ENCODE data around the gene PCNP. TPM values are rescaled to one million over a fixed set of nuclear protein-coding genes. Genes with fewer than 3 reads are reported as not detected.
A peak's percentile ranks its signal among the peaks of the same experiment; 100 is the strongest.

PCNP gene
- total RNA-seq, 2 donors from 2014 or later, result 192 to 214 TPM

DNA sequence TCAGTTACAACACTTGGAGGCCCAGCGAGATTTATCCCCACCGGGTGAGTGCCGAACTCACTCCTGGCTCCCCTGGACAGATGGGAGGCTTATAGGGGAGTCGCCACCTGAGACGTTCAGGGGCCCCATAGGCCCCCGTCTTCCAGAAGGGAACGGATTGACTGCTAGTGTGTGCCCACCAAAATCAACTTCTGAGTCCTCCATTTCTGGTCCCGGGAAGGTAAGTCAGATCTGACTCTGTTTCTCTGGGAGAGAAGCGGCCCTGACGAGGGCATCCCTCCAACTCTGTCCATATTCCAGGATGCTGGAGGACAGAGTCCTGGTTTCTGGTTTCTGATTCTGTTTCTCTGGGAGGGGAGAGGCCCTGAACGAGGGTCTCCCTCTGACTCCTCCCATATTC, 58.6 kb downstream of the PCNP start:
- no peaks in the 10 kb centered on the region for H3K9me3 Mint-ChIP-seq
- peak overlapping the region; percentile 64 for H3K4me3 ChIP-seq (ENCODE audit: low read length)
- 79 to 87% methylated on average over 8 to 11 of the region's 11 CpGs for WGBS, 2 experiments (ENCODE audit: insufficient coverage in 1 of 2, insufficient read length in 1 of 2)
- H3K4me3 Mint-ChIP-seq, result peak overlapping the region; percentile 53
- H3K9me3 ChIP-seq (ENCODE audit: control insufficient read depth, low read length), result no peaks in the 10 kb centered on the region
- H3K9ac ChIP-seq (ENCODE audit: extremely low read depth, low read length, poor library complexity, severe bottlenecking), result no peak overlapping the region
- H3K27me3 Mint-ChIP-seq (ENCODE audit: insufficient read depth), result no peaks in the 10 kb centered on the region
- TF ChIP-seq, protein P1, sequence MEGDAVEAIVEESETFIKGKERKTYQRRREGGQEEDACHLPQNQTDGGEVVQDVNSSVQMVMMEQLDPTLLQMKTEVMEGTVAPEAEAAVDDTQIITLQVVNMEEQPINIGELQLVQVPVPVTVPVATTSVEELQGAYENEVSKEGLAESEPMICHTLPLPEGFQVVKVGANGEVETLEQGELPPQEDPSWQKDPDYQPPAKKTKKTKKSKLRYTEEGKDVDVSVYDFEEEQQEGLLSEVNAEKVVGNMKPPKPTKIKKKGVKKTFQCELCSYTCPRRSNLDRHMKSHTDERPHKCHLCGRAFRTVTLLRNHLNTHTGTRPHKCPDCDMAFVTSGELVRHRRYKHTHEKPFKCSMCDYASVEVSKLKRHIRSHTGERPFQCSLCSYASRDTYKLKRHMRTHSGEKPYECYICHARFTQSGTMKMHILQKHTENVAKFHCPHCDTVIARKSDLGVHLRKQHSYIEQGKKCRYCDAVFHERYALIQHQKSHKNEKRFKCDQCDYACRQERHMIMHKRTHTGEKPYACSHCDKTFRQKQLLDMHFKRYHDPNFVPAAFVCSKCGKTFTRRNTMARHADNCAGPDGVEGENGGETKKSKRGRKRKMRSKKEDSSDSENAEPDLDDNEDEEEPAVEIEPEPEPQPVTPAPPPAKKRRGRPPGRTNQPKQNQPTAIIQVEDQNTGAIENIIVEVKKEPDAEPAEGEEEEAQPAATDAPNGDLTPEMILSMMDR (conservative IDR thresholded peaks at IDR 0.05), result no peak
- H3K27me3 ChIP-seq (ENCODE audit: control insufficient read depth, insufficient read depth, low read length, poor library complexity, severe bottlenecking), result no peaks in the 10 kb centered on the region
- H3K4me1 Mint-ChIP-seq, result peaks cover 39% of the 10 kb centered on the region
- peak overlapping the region; percentile 56 for H3K27ac Mint-ChIP-seq
- no peaks in the 10 kb centered on the region for H3K36me3 ChIP-seq (ENCODE audit: control insufficient read depth, insufficient read depth, low read length)
- peaks cover 24% of the 10 kb centered on the region for H3K4me1 ChIP-seq (ENCODE audit: control insufficient read depth, insufficient read depth, low read length)
- peaks cover 3% of the 10 kb centered on the region for H3K36me3 Mint-ChIP-seq (ENCODE audit: low read depth)
- no peak overlapping the region for H3K27ac ChIP-seq (ENCODE audit: low read depth, low read length)
- DNase-seq, result peak; percentile 34

DNA sequence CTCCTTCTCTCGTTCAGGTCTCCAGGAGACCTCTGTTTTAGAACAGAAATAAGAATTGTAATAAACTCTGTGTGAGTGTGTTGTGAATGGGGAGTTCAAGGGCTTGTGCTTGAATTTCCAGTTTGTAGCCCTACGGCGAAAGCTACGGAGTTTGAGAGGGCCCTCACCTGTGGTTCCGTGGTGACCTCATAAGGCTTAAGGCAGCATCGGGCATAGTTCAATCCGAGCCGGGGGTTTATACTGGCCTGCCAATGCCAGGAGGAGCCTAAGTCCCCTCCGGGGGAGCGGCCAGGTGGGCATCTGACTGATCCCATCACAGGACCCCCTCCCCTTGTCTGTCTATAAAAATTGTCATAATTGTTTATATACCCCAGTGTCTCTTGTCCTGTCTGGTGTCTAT, 59.2 kb downstream of the PCNP start:
- H3K36me3 ChIP-seq (ENCODE audit: control insufficient read depth, insufficient read depth, low read length), result no peaks in the 10 kb centered on the region
- H3K27me3 ChIP-seq (ENCODE audit: control insufficient read depth, insufficient read depth, low read length, poor library complexity, severe bottlenecking), result no peaks in the 10 kb centered on the region
- Mint-ChIP-seq H3K36me3 (ENCODE audit: low read depth) (peaks cover 3% of the 10 kb centered on the region), H3K27me3 (ENCODE audit: insufficient read depth) (no peaks in the 10 kb centered on the region), H3K27ac (no peak overlapping the region), H3K9me3 (no peaks in the 10 kb centered on the region), H3K4me1 (peaks cover 45% of the 10 kb centered on the region), H3K4me3 (peak overlapping the region; percentile 53)
- WGBS, 2 experiments (ENCODE audit: insufficient coverage in 1 of 2, insufficient read length in 1 of 2), result 90 to 100% methylated on average over 3 to 10 of the region's 10 CpGs
- no peak overlapping the region for H3K27ac ChIP-seq (ENCODE audit: low read depth, low read length)
- H3K9ac ChIP-seq (ENCODE audit: extremely low read depth, low read length, poor library complexity, severe bottlenecking), result no peak overlapping the region
- H3K9me3 ChIP-seq (ENCODE audit: control insufficient read depth, low read length), result no peaks in the 10 kb centered on the region
- H3K4me1 ChIP-seq (ENCODE audit: control insufficient read depth, insufficient read depth, low read length), result peaks cover 25% of the 10 kb centered on the region
- no peak for DNase-seq
- TF ChIP-seq, protein P1 (conservative IDR thresholded peaks at IDR 0.05), result no peak
- H3K4me3 ChIP-seq (ENCODE audit: low read length), result peak overlapping the region; percentile 64

DNA sequence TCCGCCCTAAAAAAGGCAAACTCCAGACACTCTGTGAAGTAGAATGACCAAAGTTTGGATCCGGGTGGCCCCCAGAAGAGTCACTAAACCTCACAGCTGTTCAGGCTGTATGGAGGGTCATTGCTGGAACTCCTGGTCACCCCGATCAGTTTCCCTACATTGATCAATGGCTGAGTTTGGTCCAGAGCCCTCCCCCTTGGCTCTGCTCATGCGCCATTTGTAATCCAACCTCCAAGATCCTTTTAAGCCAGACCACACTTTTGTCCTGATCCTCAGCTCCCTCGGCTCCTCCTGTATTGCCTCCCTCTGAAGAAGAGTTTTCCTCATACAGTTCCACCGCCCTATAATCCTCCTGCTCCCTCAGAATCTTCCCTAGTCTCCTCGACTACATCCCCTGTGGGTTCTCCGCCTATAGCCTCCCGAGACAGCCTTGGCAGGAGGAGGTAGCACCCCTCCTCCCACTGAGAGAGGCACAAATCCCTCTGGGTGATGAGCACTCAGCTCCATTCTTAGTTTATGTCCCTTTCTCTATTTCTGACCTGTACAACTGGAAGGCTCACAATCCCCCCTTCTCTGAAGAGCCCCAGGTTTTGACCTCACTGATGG, 60.7 kb downstream of the PCNP start:
- H3K27me3 ChIP-seq (ENCODE audit: control insufficient read depth, insufficient read depth, low read length, poor library complexity, severe bottlenecking), result no peaks in the 10 kb centered on the region
- Mint-ChIP-seq H3K4me1 (peaks cover 49% of the 10 kb centered on the region), H3K27me3 (ENCODE audit: insufficient read depth) (no peaks in the 10 kb centered on the region), H3K27ac (peak overlapping the region; percentile 24), H3K4me3 (peak overlapping the region; percentile 53), H3K9me3 (no peaks in the 10 kb centered on the region), H3K36me3 (ENCODE audit: low read depth) (peaks cover 3% of the 10 kb centered on the region)
- peak overlapping the region; percentile 64 for H3K4me3 ChIP-seq (ENCODE audit: low read length)
- no peak overlapping the region for H3K27ac ChIP-seq (ENCODE audit: low read depth, low read length)
- TF ChIP-seq, protein P1 (conservative IDR thresholded peaks at IDR 0.05), result no peak
- WGBS, 2 experiments (ENCODE audit: insufficient coverage in 1 of 2, insufficient read length in 1 of 2), result 90 to 93% methylated on average over 8 to 9 of the region's 9 CpGs
- H3K4me1 ChIP-seq (ENCODE audit: control insufficient read depth, insufficient read depth, low read length), result peaks cover 29% of the 10 kb centered on the region
- no peak overlapping the region for H3K9ac ChIP-seq (ENCODE audit: extremely low read depth, low read length, poor library complexity, severe bottlenecking)
- DNase-seq, result peak; percentile 6
- H3K36me3 ChIP-seq (ENCODE audit: control insufficient read depth, insufficient read depth, low read length), result no peaks in the 10 kb centered on the region
- H3K9me3 ChIP-seq (ENCODE audit: control insufficient read depth, low read length), result no peaks in the 10 kb centered on the region
